SK-N-SH treated with all-trans-retinoic acid at 6 μM for 48 hours (cell line): ENCODE data around the gene LRRC18.

ENCODE experiments used
- ATAC-seq: fragments of 200-7000 bp; cut with Tn5 transposase; 3 replicates; pipeline ENCODE4 v1.9.1; 2020; ENCODE audit warnings: mild to moderate bottlenecking, moderate library complexity
- ARNTL ChIP-seq: fragments of 450-650 bp; formaldehyde crosslinking; IDR thresholded peaks from 2 replicates; pipeline ENCODE4 v1.5.0; 2020; ENCODE audit warnings: low read depth, mild to moderate bottlenecking, moderate library complexity, borderline replicate concordance
- BACH2 ChIP-seq: fragments of 250-450 bp; sonication (Bioruptor Pico); IDR thresholded peaks from 2 replicates; pipeline ENCODE4 v1.9.0; 2021; ENCODE audit warnings: mild to moderate bottlenecking, borderline replicate concordance
- CSDC2 ChIP-seq: fragments of 250-450 bp; sonication (Bioruptor Pico); IDR thresholded peaks from 2 replicates; pipeline ENCODE4 v1.5.0; 2020; ENCODE audit warnings: mild to moderate bottlenecking, moderate library complexity
- GLIS3 ChIP-seq: fragments of 250-450 bp; sonication (Bioruptor Pico); IDR thresholded peaks from 2 replicates; pipeline ENCODE4 v1.5.0; 2020; ENCODE audit warnings: mild to moderate bottlenecking, moderate library complexity
- ISL1 ChIP-seq: fragments of 250-450 bp; sonication (Bioruptor Pico); IDR thresholded peaks from 2 replicates; pipeline ENCODE4 v2.1.2; 2022; ENCODE audit warnings: mild to moderate bottlenecking, moderate library complexity
- OSR1 ChIP-seq: fragments of 250-450 bp; sonication (Bioruptor Pico); IDR thresholded peaks from 2 replicates; pipeline ENCODE4 v1.8.0; 2022; ENCODE audit warnings: moderate library complexity, mild to moderate bottlenecking, inconsistent platforms
- PATZ1 ChIP-seq: fragments of 250-450 bp; sonication (Bioruptor Pico); IDR thresholded peaks from 2 replicates; pipeline ENCODE4 v1.8.0; 2020; ENCODE audit warnings: mild to moderate bottlenecking, moderate library complexity, borderline replicate concordance
- PPARA ChIP-seq: fragments of 250-450 bp; sonication (Bioruptor Pico); IDR thresholded peaks from 2 replicates; pipeline ENCODE4 v1.5.0; 2020; ENCODE audit warnings: mild to moderate bottlenecking, borderline replicate concordance
- RARB ChIP-seq: fragments of 250-450 bp; sonication (Bioruptor Pico); IDR thresholded peaks from 2 replicates; pipeline ENCODE4 v1.8.0; 2021; ENCODE audit warnings: mild to moderate bottlenecking, moderate library complexity
- SNAI2 ChIP-seq: fragments of 250-450 bp; sonication (Bioruptor Pico); IDR thresholded peaks from 2 replicates; pipeline ENCODE4 v1.5.0; 2020; ENCODE audit warnings: mild to moderate bottlenecking, moderate library complexity
- TCF4 ChIP-seq: fragments of 250-450 bp; sonication (Bioruptor Pico); IDR thresholded peaks from 2 replicates; pipeline ENCODE4 v1.8.0; 2021; ENCODE audit warnings: mild to moderate bottlenecking, moderate library complexity, borderline replicate concordance
- TOX ChIP-seq: fragments of 250-450 bp; sonication (Bioruptor Pico); IDR thresholded peaks from 2 replicates; pipeline ENCODE4 v1.8.0; 2021; ENCODE audit warnings: mild to moderate bottlenecking, moderate library complexity, borderline replicate concordance
- TSHZ2 ChIP-seq: fragments of 250-450 bp; sonication (Bioruptor Pico); IDR thresholded peaks from 2 replicates; pipeline ENCODE4 v1.5.0; 2020; ENCODE audit warnings: mild to moderate bottlenecking, moderate library complexity
- ZC3H10 ChIP-seq: fragments of 250-450 bp; sonication (Bioruptor Pico); IDR thresholded peaks from 2 replicates; pipeline ENCODE4 v1.5.1; 2021; ENCODE audit warnings: mild to moderate bottlenecking, moderate library complexity
- ZFP3 ChIP-seq: fragments of 250-450 bp; sonication (Bioruptor Pico); IDR thresholded peaks from 2 replicates; pipeline ENCODE4 v1.5.0; 2020; ENCODE audit warnings: mild to moderate bottlenecking, moderate library complexity
- ZFP30 ChIP-seq: fragments of 450-650 bp; formaldehyde crosslinking; IDR thresholded peaks from 2 replicates; pipeline ENCODE4 v1.5.0; 2022; ENCODE audit warnings: mild to moderate bottlenecking, moderate library complexity
- ZNF565 ChIP-seq: fragments of 450-650 bp; formaldehyde crosslinking; conservative IDR thresholded peaks from 2 replicates; pipeline ENCODE4 v1.5.0; 2020; ENCODE audit warnings: low read depth, mild to moderate bottlenecking, moderate library complexity
- ZNF70 ChIP-seq: fragments of 450-650 bp; formaldehyde crosslinking; IDR thresholded peaks from 2 replicates; pipeline ENCODE4 v1.5.0; 2020; ENCODE audit warnings: mild to moderate bottlenecking, moderate library complexity
- ZNF8 ChIP-seq: fragments of 450-650 bp; formaldehyde crosslinking; IDR thresholded peaks from 2 replicates; pipeline ENCODE4 v1.5.0; 2020; ENCODE audit warnings: mild to moderate bottlenecking, moderate library complexity
- TF ChIP-seq, protein P1 (sequence below): fragments of 250-450 bp; sonication (Bioruptor Pico); IDR thresholded peaks from 2 replicates; pipeline ENCODE4 v1.8.0; 2021; ENCODE audit warnings: low read depth, mild to moderate bottlenecking, moderate library complexity, borderline replicate concordance
- TF ChIP-seq, protein P2 (sequence below): fragments of 250-450 bp; sonication (Bioruptor Pico); IDR thresholded peaks from 2 replicates; pipeline ENCODE4 v1.5.1; 2021; ENCODE audit warnings: mild to moderate bottlenecking, moderate library complexity

The LRRC18 gene

GRCh38 chr10:48939790-48940325, at the start of gene LRRC18:
LRRC18 (minus strand) TSS chr10:48939840; CDS start chr10:48914155, 25,685 bp downstream.
- no peak for ATAC-seq
- TF ChIP-seq RARB (CRISPR knock-in tag) (no peak), SNAI2 (no peak), OSR1 (CRISPR knock-in tag) (no peak), BACH2 (CRISPR knock-in tag) (no peak), PATZ1 (no peak), ZNF8 (CRISPR knock-in tag) (no peak), ZFP30 (no peak), ZNF70 (no peak), ARNTL (CRISPR knock-in tag) (no peak), PPARA (no peak), ZFP3 (CRISPR knock-in tag) (no peak), ISL1 (no peak), ZC3H10 (CRISPR knock-in tag) (no peak), TCF4 (CRISPR knock-in tag) (no peak), CSDC2 (CRISPR knock-in tag) (no peak), TOX (CRISPR knock-in tag) (no peak), GLIS3 (CRISPR knock-in tag) (no peak), ZNF565 (CRISPR knock-in tag) (no peak)
- TF ChIP-seq, protein P1, sequence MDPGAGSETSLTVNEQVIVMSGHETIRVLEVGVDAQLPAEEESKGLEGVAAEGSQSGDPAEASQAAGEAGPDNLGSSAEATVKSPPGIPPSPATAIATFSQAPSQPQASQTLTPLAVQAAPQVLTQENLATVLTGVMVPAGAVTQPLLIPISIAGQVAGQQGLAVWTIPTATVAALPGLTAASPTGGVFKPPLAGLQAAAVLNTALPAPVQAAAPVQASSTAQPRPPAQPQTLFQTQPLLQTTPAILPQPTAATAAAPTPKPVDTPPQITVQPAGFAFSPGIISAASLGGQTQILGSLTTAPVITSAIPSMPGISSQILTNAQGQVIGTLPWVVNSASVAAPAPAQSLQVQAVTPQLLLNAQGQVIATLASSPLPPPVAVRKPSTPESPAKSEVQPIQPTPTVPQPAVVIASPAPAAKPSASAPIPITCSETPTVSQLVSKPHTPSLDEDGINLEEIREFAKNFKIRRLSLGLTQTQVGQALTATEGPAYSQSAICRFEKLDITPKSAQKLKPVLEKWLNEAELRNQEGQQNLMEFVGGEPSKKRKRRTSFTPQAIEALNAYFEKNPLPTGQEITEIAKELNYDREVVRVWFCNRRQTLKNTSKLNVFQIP (CRISPR knock-in tag), result no peak
- TF ChIP-seq, protein P2, sequence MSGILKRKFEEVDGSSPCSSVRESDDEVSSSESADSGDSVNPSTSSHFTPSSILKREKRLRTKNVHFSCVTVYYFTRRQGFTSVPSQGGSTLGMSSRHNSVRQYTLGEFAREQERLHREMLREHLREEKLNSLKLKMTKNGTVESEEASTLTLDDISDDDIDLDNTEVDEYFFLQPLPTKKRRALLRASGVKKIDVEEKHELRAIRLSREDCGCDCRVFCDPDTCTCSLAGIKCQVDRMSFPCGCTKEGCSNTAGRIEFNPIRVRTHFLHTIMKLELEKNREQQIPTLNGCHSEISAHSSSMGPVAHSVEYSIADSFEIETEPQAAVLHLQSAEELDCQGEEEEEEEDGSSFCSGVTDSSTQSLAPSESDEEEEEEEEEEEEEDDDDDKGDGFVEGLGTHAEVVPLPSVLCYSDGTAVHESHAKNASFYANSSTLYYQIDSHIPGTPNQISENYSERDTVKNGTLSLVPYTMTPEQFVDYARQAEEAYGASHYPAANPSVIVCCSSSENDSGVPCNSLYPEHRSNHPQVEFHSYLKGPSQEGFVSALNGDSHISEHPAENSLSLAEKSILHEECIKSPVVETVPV (CRISPR knock-in tag), result no peak

- ATAC-seq, result no peak
- no peak for TF ChIP-seq ARNTL (CRISPR knock-in tag)
- TF ChIP-seq, protein P2 (CRISPR knock-in tag), result no peak
- TF ChIP-seq ZNF8 (CRISPR knock-in tag), result no peak
- no peak for TF ChIP-seq PATZ1
- TF ChIP-seq ISL1, result no peak
- TF ChIP-seq ZFP30, result no peak
- no peak for TF ChIP-seq TSHZ2
- TF ChIP-seq BACH2 (CRISPR knock-in tag), result no peak
- TF ChIP-seq, protein P1 (CRISPR knock-in tag), result no peak
These were observed 46.0 kb upstream of the LRRC18 start for GRCh38 chr10:48985621-48986158.
